Adrenal gland (tissue), 12 donors: Measurements from ENCODE around the gene SMG6. TPM values are rescaled to one million over a fixed set of nuclear protein-coding genes. Genes with fewer than 3 reads are reported as not detected.
"Not testable (repeated sequence)": the region's sequence is repeated elsewhere in the genome, so short reads cannot be mapped to it uniquely, and the experiment has no call there.

Experiments
- DNase-seq, 7 donors: peaks; one replicate each; pipeline ENCODE4 v3.0.0-alpha.2; 2019 to 2020
- H3K27ac ChIP-seq, 5 donors: fragments of 200-600 bp; sonication (generic) in 4 of 5; 1 replicate in 3 of 5; 2 replicates in 2 of 5; pipeline versions ENCODE4 v1.5.1 to v1.8.0; 2016 to 2020; ENCODE audit warnings: mild to moderate bottlenecking in 1 of 5
- H3K27me3 ChIP-seq: fragments of 200-600 bp; 2 replicates; pipeline ENCODE4 v1.8.0; 2021
- H3K36me3 ChIP-seq, 2 donors: fragments of 200-600 bp; replicated peaks in 1 of 2; 1 replicate in 1 of 2; 2 replicates in 1 of 2; pipeline versions ENCODE4 v1.5.1 to v1.8.0; 2018 to 2022
- H3K4me1 ChIP-seq, 2 donors: fragments of 200-600 bp; replicated peaks in 1 of 2; 1 replicate in 1 of 2; 2 replicates in 1 of 2; pipeline versions ENCODE4 v1.5.1 to v1.8.0; 2018 to 2021
- H3K4me3 ChIP-seq, 4 donors: fragments of 200-600 bp; sonication (generic) in 3 of 4; one replicate each; pipeline ENCODE4 v1.5.1; 2016 to 2018
- H3K9me3 ChIP-seq, 3 donors: fragments of 200-600 bp; sonication (generic) in 1 of 3; replicated peaks in 1 of 3; 1 replicate in 2 of 3; 2 replicates in 1 of 3; pipeline versions ENCODE4 v1.5.1 to v1.8.0; 2016 to 2021
- CTCF ChIP-seq, 6 experiments: fragments of 450-650 bp in 4 of 6; fragments of 200-600 bp in 2 of 6; sonication (generic) in 1 of 6; IDR thresholded peaks; 1 replicate in 5 of 6; 2 replicates in 1 of 6; pipeline versions ENCODE4 v1.5.1 to v1.8.0; 2016 to 2021; ENCODE audit warnings: antibody characterized with exemption in 6 of 6, mild to moderate bottlenecking in 2 of 6, moderate library complexity in 1 of 6
- POLR2A ChIP-seq, 2 donors: fragments of 450-650 bp; IDR thresholded peaks; one replicate each; pipeline ENCODE4 v1.6.1; 2017; ENCODE audit warnings: antibody characterized with exemption in 2 of 2, mild to moderate bottlenecking in 2 of 2, moderate library complexity in 1 of 2
- whole genome bisulfite sequencing, 4 donors: extraction: QIAGEN DNeasy Blood & Tissue Kit in 2 of 4; methylation state at CpG; one replicate each; pipeline versions ENCODE4 v1.1.5 to v1.1.7; 2013 to 2017; 5-methylcytosine and 5-hydroxymethylcytosine counted together
- intact Hi-C, 2 donors: fragments of 100-400 bp; cut with DNase I; formaldehyde crosslinking; loops; one replicate each; pipeline versions ENCODE4 v1.14.1 to v1.15.0; 2022 to 2023
- polyA plus RNA-seq, 3 donors: library from polyadenylated mRNA; stranded (reverse); fragments of 200-250 nt in 2 of 3; fragments of 350-450 nt in 1 of 3; fragmentation: Illumina TruSeq in 1 of 3; extraction: RNeasy Lipid Tissue Mini Kit (QIAGEN cat#74804) in 1 of 3; gene quantifications; one replicate each; pipeline ENCODE4 v1.2.3, GENCODE V29; 2013 to 2014
- total RNA-seq, 9 donors: library from RNA; depleted of rRNA in 4 of 9; stranded (reverse); fragments of >200 nt in 4 of 9; fragments of 120-200 nt in 1 of 9; fragmentation: NEBNext Ultra II Directional in 1 of 9; extraction: Animal tissue kit (Norgen Biotek cat#: 25700) in 1 of 9; gene quantifications; one replicate each; pipeline versions ENCODE4 v1.1.0 to v1.2.4, GENCODE V29; 2013 to 2023
- donor health status: healthy with polysubstance abuse.
- donor health status: Bipolar disorder and iron deficiency.
- donor health status: DM: yes; HTN: yes; CAD: no.
- donor health status: DM: no; HTN: no; CAD: no.
- donor health status: DM: no; HTN: no; CAD: no.
- donor health status: DM: yes; HTN: yes; CAD: no.

SMG6 gene
- total and polyA plus RNA-seq, 12 donors = 15.9 to 85.1 (median 44.0) TPM

- H3K9me3 ChIP-seq = no peaks in the 10 kb centered on the region
- DNase-seq = no peak
- intact Hi-C loops = no loop called here
- no peak overlapping the region for H3K4me3 ChIP-seq
- no peaks in the 10 kb centered on the region for H3K27me3 ChIP-seq
- no peak for TF ChIP-seq POLR2A (IDR thresholded peaks at IDR 0.05)
- TF ChIP-seq CTCF (IDR thresholded peaks at IDR 0.05) = no peak
- H3K36me3 ChIP-seq = peaks cover 0 to 27% of the 10 kb centered on the region in 2 donors
- no peaks in the 10 kb centered on the region for H3K4me1 ChIP-seq
- no peak overlapping the region for H3K27ac ChIP-seq
Observed at GRCh38 chr17:2319051-2319450, 15.5 kb upstream of the SMG6 start.

GRCh38 chr17:2317796-2318195 is 14.2 kb upstream of the SMG6 start:
- intact Hi-C loops = no loop called here
- DNase-seq = no peak
- Histone ChIP-seq H3K36me3 (peaks cover 0 to 14% of the 10 kb centered on the region in 2 donors), H3K9me3 (no peaks in the 10 kb centered on the region), H3K27me3 (no peaks in the 10 kb centered on the region), H3K4me1 (no peaks in the 10 kb centered on the region), H3K4me3 (no peak overlapping the region), H3K27ac (no peak overlapping the region)
- TF ChIP-seq POLR2A (IDR thresholded peaks at IDR 0.05) (no peak), CTCF (IDR thresholded peaks at IDR 0.05) (no peak)
- 91 to 93% (median 92%) methylated on average over 3 of the region's 3 CpGs for WGBS, 4 donors

- H3K27me3 ChIP-seq, H3K36me3 ChIP-seq, H3K27ac ChIP-seq, H3K9me3 ChIP-seq, H3K4me3 ChIP-seq, intact Hi-C loops, H3K4me1 ChIP-seq: not testable (repeated sequence)
- WGBS, 4 donors = 48 to 68% (median 57%) methylated on average over 7 of the region's 7 CpGs
- peak; percentile 45 to 79 (median 74) for DNase-seq
Observed at GRCh38 chr17:2316916-2317205, 13.3 kb upstream of the SMG6 start.

GRCh38 chr17:2312736-2313135 is 9.2 kb upstream of the SMG6 start:
- Histone ChIP-seq H3K4me3 (no peak overlapping the region), H3K9me3 (no peaks in the 10 kb centered on the region), H3K4me1 (peaks cover 0 to 9% of the 10 kb centered on the region in 2 donors), H3K36me3 (no peaks in the 10 kb centered on the region), H3K27me3 (no peaks in the 10 kb centered on the region), H3K27ac (peak overlapping the region in 1 of 5 donors; percentile 11)
- no peak for DNase-seq
- 78 to 87% (median 80%) methylated on average over 5 of the region's 5 CpGs for WGBS, 4 donors
- no peak for TF ChIP-seq CTCF (IDR thresholded peaks at IDR 0.05)
- TF ChIP-seq POLR2A (IDR thresholded peaks at IDR 0.05) = no peak
- intact Hi-C loops = loop anchor here in 1 of 2 donors (5.0 kb wide), 1 partner anchor 35 kb away; no protein-coding TSS in a partner anchor

GRCh38 chr17:2309338-2310154 is 6.0 kb upstream of the SMG6 start:
- intact Hi-C loops = loop anchor here in 1 of 2 donors (5.0 kb wide), 1 partner anchor 38 kb away; no protein-coding TSS in a partner anchor
- no peak overlapping the region for H3K4me3 ChIP-seq
- H3K4me1 ChIP-seq = peaks cover 0 to 10% of the 10 kb centered on the region in 2 donors
- H3K9me3 ChIP-seq = no peaks in the 10 kb centered on the region
- H3K27ac ChIP-seq = peak overlapping the region in 2 of 5 donors; percentile 17 to 21
- peak in 6 of 7 donors; percentile 30 to 70 (median 50) for DNase-seq
- H3K36me3 ChIP-seq = no peaks in the 10 kb centered on the region
- 67 to 71% (median 69%) methylated on average over 6 of the region's 6 CpGs for WGBS, 4 donors
- no peak for TF ChIP-seq CTCF (IDR thresholded peaks at IDR 0.05)
- no peak for TF ChIP-seq POLR2A (IDR thresholded peaks at IDR 0.05)
- H3K27me3 ChIP-seq = no peaks in the 10 kb centered on the region
